Transverse colon (tissue), 4 donors: Measurements from ENCODE around the gene SMARCD2.

Source experiments
- POLR2AphosphoS5 ChIP-seq, 3 donors: sonication (generic); formaldehyde crosslinking; IDR thresholded peaks; one replicate each; pipeline ENCODE4 v1.6.1; 2016; ENCODE audit warnings: antibody characterized with exemption in 3 of 3
- TF ChIP-seq, protein P1 (sequence below), 5 experiments: fragments of 200-600 bp in 3 of 5; fragments of 450-650 bp in 2 of 5; sonication (generic) in 3 of 5; IDR thresholded peaks; 1 replicate in 2 of 5; 2 replicates in 3 of 5; pipeline ENCODE4 v1.5.1; 2016 to 2017; ENCODE audit warnings: antibody characterized with exemption in 5 of 5, inconsistent platforms in 3 of 5, mild to moderate bottlenecking in 2 of 5, moderate library complexity in 1 of 5

GRCh38 chr17:63804328-63804727 is 38.2 kb downstream of the SMARCD2 start:
- TF ChIP-seq, protein P1, sequence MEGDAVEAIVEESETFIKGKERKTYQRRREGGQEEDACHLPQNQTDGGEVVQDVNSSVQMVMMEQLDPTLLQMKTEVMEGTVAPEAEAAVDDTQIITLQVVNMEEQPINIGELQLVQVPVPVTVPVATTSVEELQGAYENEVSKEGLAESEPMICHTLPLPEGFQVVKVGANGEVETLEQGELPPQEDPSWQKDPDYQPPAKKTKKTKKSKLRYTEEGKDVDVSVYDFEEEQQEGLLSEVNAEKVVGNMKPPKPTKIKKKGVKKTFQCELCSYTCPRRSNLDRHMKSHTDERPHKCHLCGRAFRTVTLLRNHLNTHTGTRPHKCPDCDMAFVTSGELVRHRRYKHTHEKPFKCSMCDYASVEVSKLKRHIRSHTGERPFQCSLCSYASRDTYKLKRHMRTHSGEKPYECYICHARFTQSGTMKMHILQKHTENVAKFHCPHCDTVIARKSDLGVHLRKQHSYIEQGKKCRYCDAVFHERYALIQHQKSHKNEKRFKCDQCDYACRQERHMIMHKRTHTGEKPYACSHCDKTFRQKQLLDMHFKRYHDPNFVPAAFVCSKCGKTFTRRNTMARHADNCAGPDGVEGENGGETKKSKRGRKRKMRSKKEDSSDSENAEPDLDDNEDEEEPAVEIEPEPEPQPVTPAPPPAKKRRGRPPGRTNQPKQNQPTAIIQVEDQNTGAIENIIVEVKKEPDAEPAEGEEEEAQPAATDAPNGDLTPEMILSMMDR (IDR thresholded peaks at IDR 0.05), result no peak
- no peak for TF ChIP-seq POLR2AphosphoS5 (IDR thresholded peaks at IDR 0.05)
